Ureter (tissue), 1 donor: Measurements from ENCODE around the gene ADRM1. TPM values are rescaled to one million over a fixed set of nuclear protein-coding genes. Genes with fewer than 3 reads are reported as not detected.

Source experiments
- DNase-seq: peaks from one replicate; pipeline ENCODE4 v3.0.0-alpha.2; 2020; ENCODE audit warnings: low spot score
- total RNA-seq: library from RNA; stranded (reverse); gene quantifications from one replicate; pipeline ENCODE4 v1.2.4, GENCODE V29; 2023
- donor health status: DM: yes; HTN: yes; CAD: no.

The ADRM1 gene, protein sequence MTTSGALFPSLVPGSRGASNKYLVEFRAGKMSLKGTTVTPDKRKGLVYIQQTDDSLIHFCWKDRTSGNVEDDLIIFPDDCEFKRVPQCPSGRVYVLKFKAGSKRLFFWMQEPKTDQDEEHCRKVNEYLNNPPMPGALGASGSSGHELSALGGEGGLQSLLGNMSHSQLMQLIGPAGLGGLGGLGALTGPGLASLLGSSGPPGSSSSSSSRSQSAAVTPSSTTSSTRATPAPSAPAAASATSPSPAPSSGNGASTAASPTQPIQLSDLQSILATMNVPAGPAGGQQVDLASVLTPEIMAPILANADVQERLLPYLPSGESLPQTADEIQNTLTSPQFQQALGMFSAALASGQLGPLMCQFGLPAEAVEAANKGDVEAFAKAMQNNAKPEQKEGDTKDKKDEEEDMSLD
- total RNA-seq, result 72.6 TPM

DNA sequence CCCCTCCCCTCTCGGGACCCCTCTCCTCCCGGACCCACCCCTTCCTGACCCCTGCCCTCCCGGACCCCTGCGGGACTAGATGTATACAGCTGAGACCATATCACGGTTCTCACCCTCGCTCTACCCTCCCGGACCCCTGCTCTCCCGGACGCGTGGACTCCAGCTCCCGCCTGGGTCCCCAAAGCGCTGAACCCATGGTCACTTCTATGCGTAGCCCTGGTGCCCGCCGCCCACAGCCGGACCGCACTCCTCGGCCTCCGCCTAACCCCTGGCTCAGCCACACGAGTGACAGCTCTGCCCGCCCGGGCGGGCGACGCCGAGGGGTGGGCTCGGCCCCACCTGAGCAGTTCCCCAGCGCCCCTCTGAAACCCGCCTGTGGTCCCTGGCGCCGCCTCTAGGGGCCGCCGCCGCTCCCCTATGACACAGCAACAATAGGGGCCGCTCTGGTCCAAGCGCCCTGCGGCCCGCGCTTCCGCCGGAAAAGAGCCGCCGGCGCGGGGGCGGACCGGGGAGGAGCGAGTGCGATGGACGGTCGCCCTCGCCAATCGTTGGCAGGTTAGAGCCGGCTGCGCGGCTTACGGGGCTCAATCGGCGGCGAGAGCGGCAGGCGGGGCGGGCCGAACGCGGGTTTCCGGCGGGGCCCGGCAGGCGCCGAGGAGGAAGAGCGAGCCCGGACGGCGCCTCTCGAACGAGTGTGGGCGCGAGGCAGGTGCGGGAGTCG, at the start of gene ADRM1:
TSS of gene ADRM1 (plus strand) at position 657 of the 721 bp plus-strand sequence. CDS start 572 bp downstream, outside the sequence.
- peak; percentile 96 for DNase-seq

DNA sequence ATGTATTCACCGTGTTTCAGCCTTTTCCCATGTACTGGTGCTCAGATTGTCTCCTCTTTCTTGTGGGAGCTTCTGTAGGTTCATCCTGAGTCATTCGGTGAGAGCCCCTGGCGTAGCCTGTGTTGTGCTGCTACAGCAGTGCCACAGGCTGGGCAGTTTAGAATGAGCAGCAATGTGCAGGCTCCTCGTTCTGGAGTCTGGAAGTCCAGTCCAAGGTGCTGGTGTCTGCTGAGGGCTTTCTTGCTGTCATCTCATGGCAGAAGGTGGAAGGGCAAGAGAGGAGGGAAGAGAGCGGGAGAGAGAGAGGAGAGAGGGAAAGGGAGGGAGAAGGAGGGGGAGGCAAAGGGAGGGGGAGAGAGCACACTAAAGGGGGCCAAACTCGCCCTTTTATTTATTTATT, 49.4 kb upstream of the ADRM1 start:
- no peak for DNase-seq

DNA sequence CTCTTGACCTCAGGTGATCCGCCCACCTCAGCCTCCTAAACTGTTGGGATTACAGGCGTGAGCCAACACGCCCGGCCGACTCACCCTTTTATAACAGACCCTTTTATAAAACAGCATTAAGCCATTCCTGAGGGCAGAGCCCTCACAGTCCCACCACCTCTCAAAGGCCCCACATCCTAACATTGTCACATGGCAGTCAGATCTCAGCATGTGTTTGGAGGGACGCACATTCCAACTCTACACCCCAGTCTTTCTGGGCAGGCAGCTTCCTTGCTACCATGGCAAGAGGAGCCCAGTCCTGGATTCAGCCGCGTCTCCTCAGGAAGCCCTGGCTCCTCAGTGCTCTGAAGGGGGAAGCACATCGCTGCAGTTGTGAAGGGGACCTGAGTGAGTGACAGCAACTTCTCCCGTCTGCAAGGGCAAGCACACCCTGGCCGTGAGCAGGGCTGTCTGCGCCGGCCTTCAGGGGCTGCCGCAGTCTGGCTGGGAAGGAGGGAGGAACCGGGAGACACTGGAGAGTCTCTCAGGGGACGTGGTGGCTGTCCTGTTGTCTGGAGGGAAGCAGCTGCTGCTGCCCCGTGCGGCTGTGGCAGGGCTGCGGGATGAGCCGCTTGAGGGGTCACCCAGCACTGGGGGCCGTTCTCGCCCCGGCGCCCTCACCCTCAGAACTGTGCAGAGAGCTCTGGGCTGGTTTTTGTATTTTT, 48.6 kb upstream of the ADRM1 start:
- DNase-seq, result no peak

DNA sequence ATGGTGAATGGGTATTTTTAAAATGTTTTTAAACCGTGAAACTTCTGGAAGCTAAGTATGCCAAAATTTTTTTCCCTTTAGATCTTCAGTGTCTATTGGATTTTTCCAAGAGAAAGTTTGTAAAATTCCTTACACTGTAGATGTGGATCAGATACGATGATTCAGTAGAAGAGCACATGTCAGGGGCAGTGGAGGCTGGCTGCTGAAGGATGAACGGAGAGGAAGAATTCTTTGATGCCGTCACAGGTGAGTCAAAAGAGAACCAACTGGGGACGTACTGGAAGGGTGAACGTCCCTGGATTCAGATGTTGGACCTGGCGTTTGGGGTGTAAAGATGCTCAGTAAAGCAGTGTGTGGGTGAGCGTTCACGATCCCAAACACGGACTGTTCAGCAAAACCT, 46.8 kb upstream of the ADRM1 start:
- no peak for DNase-seq

DNA sequence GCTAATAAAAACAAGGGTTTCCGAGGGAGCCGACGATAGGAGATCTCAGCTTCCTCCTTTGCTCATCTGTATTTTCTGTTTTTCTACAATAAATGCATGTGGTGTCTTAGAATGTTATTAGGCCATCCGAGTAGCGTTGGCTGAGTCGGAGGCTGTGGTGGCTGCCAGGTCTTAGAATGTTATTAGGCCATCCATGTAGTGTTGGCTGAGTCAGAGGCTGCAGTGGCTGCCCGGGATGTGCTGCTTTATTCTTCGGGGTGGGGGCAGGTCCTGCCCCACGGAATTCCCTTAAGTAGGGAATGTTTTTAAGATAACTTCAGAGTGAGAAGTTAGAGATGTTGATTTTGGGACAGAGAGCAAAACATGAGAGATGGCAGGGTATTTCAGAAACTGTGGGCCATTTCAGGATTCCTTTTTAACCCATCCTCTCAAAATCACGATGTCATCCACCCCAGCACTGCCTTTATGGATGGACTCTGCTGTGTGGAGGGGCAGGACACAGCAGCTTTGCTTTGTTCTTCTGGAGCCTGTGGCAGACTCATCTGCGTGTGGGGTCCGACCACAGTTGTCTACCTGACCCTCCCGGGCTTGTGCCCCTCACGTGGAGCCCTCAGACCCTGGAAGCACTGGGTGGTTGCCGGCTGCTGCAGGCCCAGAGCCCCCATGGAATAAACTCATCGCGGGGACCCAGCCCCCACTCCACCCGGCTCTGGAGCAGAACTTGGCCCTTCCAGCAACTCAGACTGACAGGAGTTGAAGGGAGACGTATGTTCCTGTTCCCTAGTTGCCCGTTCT, 44.1 kb upstream of the ADRM1 start:
- DNase-seq, result no peak

DNA sequence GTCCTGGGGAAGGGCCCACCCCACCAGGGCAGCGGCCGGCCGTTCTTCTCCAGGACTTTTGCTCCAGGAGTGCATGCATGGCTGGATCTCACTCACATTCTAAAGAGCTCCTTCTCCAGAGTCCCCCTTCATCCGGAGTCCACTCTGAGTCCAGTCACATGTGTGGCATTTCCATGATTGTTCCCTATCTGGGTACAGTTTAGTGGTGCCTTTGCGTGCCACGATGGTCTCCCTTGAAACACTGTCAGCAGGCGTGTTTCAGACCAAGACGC, 43.6 kb upstream of the ADRM1 start:
- no peak for DNase-seq

DNA sequence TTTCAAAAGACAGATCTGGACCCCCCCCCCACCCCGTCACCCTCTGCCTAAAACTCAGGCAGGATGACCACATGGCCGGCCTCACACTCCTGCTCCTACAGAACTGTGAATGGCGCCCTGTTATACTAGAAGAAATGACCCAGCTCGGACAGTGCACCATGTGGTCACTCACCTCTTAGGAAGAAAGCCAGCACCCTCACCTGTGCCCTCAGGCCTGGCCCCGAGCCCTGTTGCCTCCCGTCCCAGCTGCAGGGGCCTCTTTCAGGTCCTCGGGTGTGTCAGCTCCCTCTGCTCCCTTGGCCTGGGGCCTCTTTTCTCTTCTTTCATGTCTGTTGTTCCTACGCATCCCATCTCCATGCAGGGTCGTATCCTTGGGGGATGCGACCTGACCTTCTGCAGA, 40.7 kb upstream of the ADRM1 start:
- DNase-seq, result no peak

DNA sequence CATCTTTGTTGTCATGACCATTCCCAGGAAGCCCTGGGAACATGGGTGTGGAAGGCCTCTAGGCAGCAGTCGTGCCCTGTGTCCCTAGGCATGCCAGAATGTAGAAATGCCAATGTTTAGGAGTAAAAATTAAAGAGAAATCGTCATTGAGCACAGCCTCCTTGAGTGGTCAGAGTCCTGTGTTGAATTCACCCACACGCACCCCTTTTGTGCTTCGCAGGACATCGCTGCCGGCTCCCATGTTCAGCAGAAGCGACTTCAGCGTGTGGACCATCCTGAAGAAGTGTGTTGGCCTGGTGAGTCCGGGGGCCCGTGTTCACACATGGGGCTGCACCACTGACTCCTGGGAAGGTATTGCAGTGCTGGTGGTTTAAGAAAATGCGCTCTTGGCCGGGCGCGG, 39.4 kb upstream of the ADRM1 start:
- DNase-seq, result no peak

DNA sequence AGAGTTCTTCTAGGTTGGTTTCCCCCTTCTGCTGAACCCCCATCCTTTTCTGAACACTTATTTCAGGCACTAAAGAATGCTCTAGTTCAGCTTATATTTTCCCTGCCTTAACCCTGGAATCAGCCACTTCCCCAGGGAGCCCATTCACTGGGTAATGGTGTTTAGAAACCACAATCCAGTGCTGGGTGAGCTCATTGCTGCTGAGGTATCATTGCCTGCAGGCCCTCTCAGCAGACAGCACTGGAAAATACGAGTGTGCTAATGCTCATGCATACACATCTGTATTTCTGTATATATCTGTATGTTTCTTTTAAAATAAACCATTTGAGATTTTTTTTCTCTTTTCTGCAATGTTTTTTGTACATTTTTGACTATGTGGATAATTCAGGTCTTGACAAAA, 37.4 kb upstream of the ADRM1 start:
- DNase-seq, result no peak

DNA sequence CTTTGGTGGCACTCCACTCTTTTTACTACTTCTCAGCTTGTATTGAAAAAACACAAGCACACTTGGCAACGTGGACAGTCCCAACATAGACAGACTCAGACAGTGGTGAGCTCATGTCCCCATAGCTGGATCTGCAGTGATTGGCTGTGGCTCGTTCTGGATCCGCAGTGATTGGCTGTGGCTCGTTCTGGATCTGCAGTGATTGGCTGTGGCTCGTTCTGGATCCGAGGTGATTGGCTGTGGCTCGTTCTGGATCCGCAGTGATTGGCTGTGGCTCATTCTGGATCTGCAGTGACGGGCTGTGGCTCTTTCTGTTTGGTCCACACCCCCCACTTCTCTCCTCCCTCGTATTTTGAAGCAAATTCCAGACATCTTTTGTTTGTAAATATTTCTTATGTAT, 36.5 kb upstream of the ADRM1 start:
- DNase-seq, result no peak

DNA sequence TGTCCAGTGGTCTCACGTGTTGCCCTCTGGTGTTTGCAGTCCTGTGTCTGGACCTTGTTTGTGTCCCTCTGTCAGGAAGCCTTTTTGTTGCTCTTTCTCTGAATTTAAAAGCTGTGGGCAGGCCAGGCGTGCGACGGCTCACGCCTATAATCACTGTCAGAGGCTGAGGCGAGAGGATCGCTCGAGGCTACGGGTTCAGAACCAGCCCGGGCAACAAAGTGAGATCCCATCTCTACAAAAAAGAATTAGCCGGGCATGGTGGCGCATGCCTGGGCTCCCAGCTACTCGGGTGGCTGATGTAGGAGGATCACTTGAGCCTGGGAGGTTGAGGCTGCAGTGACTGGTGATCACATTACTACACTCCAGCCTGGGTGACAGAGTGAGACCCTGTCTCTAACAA, 35.9 kb upstream of the ADRM1 start:
- no peak for DNase-seq

DNA sequence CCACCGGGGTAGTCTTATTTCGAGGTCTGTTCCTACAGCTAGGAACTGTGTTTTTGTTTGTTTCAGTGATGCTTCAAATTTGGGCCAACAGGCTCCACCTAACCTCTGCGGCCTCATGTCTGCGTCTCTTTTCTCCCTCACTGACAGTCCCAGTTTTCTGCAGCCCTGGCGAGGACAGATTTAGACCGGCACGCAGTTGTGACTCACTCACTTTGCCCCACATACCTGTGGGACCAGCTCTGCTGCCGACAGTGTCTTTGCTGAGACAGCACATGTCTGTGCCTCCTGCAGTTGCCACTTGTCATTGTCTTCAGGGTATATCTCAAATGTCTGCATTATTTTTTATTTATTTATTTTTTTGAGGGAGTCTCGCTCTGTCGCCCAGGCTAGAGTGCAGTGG, 35.3 kb upstream of the ADRM1 start:
- DNase-seq, result peak; percentile 60

DNA sequence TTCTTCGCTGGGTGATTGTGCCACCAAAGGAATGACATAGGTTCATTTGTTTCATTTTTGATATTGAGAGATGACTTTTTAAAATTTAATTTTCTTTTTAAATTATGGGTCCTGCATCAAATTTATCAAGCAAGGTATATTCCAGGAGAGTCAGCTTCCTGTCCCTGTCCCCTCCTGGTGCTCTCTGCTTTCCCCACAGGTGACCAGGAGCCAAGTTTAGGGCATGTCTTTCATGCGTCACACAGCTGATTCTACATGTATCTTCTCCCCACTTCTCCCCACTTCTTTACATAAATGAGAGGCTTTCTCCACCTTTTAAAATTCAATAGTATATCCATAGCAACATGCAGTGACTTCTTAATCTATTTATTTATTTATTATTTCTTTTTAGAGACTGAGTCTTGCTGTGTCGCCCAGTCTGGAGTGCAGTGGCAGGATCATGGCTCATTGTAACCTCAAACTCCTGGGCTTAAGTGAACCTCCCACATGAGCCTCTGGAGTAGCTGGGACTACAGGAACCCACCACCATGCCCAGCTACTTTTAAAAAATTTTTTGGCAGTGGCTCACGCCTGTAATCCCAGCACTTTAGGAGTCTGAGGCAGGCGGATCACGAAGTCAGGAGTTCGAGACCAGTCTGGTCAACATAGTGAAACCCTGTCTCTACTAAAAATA, 34.4 kb upstream of the ADRM1 start:
- no peak for DNase-seq

DNA sequence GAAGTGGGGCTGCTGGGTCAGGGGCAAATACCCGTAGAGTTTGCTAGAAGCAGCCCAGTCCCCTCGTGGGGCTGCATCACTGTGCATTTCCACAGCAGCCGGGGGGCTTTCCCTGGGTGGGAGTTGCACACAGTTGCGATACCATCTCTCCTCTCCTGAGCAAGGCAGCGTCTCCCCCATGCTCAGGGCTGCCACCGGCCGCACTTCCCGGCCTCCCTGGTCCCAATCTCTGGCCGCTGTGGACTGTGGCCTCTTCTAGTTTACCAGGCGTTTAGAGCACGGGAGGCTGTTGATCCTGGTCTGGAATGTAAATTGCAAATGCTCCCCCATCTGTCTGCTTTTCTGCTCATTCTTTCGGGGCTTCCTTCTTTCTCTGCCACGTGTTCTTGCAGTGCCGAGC, 33.4 kb upstream of the ADRM1 start:
- no peak for DNase-seq

DNA sequence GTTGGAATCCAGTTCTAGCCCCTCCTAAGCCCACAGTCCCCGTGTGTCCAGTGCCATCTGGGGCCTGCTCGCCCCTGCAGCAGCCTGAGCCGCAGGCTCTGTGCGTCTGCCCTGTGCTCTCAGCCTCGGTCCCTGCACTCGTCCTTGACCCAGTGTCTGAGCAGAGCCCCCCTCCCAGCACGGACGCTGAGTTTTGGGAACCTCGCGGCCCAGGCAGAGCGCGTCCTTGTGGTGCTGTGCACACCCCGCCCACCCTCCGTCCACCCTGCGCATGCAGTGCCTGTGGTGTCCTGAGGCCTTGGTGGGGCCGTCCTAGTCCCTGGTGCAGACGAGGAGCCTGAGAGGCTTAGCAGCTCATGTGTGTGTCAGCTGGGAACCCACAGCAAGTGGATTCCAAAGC, 32.9 kb upstream of the ADRM1 start:
- DNase-seq, result no peak

DNA sequence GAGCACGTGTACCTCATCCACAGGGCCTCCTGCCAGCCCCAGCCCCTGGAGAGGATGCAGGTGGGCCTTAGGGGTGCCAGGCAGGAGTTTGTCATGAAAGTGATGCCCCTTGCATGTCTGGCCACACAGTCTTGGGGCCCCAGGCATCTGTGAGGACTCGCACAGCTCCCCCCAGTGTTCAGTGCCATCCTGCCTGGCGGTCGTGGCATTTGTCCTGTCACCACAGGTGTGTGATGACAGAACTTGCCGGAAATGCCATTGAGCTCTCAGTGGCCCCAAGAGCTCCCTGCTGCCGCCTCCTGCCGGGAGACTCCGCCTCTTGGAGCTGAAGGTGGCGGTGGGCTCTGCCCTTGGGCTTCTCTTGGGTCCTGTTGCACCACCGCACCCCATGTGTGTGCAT, 30.6 kb upstream of the ADRM1 start:
- DNase-seq, result no peak

DNA sequence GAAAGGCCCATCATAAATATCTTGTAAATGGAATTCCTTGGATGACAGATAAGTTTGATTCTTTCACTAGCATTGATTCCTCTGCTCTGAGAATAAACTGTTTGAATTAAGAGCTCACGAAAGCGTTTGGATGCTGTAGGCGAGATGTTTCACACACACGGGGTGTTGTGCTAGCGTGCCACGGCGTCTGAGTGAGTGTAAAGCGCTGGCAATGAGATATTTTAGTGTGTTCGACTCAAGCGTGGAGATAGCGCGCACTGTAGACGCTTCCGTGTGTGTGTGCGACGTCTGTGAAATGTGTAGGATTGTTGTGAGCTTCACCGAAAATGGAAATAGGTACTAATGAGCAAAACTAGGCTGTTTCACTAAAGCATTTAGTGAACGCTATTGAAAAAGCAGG, 29.4 kb upstream of the ADRM1 start:
- DNase-seq, result no peak

DNA sequence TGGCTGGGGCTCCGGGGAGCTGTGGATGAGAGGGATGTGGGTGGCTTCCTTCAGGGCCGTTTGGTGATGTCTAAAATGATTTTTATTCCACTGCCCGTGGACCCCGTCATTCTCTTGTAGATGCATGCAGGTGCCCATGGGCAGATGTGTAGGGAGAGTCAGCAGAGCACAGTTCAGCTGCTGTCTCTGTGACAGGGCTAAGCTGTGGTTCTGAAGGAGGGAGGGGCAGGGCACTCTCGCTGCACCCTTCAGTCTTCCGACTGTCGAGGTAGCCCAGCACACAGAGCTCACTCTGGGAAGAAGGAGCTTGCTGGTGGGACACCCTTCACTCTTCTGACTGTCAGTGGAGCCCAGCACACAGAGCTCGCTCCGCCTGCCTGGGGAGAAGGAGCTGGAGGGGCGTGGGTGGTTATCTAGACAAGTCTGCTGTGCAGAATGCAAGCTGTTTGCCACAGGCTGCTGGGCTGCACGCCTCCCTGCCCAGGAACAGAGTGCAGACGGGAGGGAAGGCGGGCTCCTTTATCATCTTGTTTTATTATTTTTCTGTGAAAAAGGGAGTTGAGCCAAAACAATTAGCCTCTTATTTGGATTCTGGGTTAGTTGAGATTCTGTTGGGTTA, 28.4 kb upstream of the ADRM1 start:
- no peak for DNase-seq

DNA sequence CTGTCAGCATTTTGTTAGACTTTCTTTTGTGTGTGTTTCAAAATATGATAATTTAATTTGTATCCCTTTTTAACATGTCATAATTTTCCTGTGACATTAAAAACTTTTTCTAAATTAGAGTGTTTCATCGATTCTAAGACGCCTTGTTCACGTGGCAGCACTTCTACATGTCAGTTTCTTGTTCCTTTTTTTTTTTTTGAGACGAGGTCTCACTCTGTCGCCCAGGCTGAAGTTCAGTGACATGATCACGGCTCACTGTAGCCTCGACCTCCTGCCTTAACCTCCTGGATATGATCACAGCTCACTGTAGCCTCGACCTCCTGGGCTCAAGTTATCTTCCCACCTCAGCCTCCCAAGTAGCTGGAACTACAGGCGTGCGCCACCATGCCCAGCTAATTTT, 27.6 kb upstream of the ADRM1 start:
- no peak for DNase-seq

DNA sequence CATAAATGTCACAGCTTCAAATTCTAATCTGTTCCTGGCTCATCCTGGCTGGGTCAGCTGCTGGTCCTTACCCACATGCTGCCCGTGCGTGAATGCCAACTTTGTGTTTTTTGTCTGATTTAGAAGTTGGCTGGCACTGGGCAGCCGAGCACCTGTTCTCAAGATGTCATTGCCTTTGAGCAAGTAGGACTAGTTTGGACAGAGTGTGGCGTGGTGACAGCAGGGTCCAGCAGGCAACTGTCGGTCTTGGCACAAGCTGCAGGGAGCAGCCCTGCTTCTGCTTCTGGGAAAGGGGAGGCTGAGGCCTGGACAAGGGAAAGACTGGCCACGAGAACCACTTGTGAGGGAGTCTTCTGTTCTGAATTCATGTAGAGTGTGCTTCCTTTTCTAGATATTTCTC, 26.4 kb upstream of the ADRM1 start:
- no peak for DNase-seq

DNA sequence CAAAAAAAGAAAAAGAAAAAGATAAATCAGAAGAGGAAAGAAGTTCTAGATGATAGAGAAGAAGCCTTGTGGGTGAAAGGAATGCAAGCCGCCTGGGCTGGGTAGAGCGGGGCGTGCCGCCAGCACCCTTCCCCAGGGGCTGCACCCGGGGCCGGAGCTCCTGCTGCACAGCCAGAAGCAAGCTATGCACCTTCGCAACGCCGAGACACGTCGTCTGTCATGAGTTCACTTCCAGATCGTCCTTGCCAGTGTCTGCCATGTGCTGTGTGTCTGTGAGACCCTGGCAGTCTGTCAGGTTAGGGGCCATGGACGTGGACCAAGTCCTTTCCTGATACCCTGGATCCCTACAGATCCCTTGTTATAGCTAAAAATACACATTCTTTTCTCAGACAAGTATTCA, 25.5 kb upstream of the ADRM1 start:
- no peak for DNase-seq
